GM12872 (cell line): ENCODE results near the gene DOCK10.

Source experiments
- CTCF ChIP-seq: IDR thresholded peaks from 3 replicates; pipeline ENCODE4 v1.5.1; 2011; ENCODE audit warnings: low read depth, mild to moderate bottlenecking, low read length, moderate library complexity; ENCODE audit not compliant: insufficient read depth

The DOCK10 gene

GRCh38 chr2:225065882-225066281, 23.6 kb upstream of the DOCK10 start:
- no peak for TF ChIP-seq CTCF

GRCh38 chr2:225064928-225065327, 22.7 kb upstream of the DOCK10 start:
- no peak for TF ChIP-seq CTCF

GRCh38 chr2:225064362-225064761, 22.1 kb upstream of the DOCK10 start:
- TF ChIP-seq CTCF, result no peak

GRCh38 chr2:225056330-225057073, 14.2 kb upstream of the DOCK10 start:
- TF ChIP-seq CTCF, result no peak

GRCh38 chr2:225055714-225056113, 13.4 kb upstream of the DOCK10 start:
- no peak for TF ChIP-seq CTCF

GRCh38 chr2:225052703-225053102, 10.4 kb upstream of the DOCK10 start:
- no peak for TF ChIP-seq CTCF

GRCh38 chr2:225042800-225043167, 516 bp upstream of the DOCK10 start:
- TF ChIP-seq CTCF, result no peak
